ENCODE results near the gene ATF7IP. TPM values are rescaled to one million over a fixed set of nuclear protein-coding genes. Genes with fewer than 3 reads are reported as not detected.

Gene ATF7IP
- total RNA-seq, 4 donors from 2014 or later = 32.2 to 159 (median 85.3) TPM

GRCh38 chr12:14548609-14549008, 183.1 kb downstream of the ATF7IP start:
- no peak overlapping the region for H3K27ac ChIP-seq
- no peaks in the 10 kb centered on the region for H3K9me3 ChIP-seq
- 92 to 96% methylated on average over 5 to 6 of the region's 6 CpGs for WGBS, 2 donors (ENCODE audit: low coverage in 1 of 2)
- DNase-seq = no peak
- TF ChIP-seq EP300 (IDR thresholded peaks at IDR 0.05; ENCODE audit: low read depth) = no peak
- TF ChIP-seq POLR2AphosphoS5 (IDR thresholded peaks at IDR 0.05) = no peak
- no peak for TF ChIP-seq CTCF (IDR thresholded peaks at IDR 0.05)
- TF ChIP-seq POLR2A (IDR thresholded peaks at IDR 0.05) = no peak
- intact Hi-C loops (cut with DNase I; ENCODE audit: low total_unique reads) (no loop called here), in situ Hi-C loops (cut with MboI; ENCODE audit: low pct_ligation_motif_present in 1 of 4, low pct_unique_long_range_greater_than_20kb in 1 of 4, low sequenced_read_pairs in 3 of 4) (no loop called here)
- H3K4me1 ChIP-seq = peaks cover 3 to 19% (median 9%) of the 10 kb centered on the region in 4 donors
- H3K36me3 ChIP-seq = no peaks in the 10 kb centered on the region
- H3K4me3 ChIP-seq = no peak overlapping the region
- H3K27me3 ChIP-seq = no peaks in the 10 kb centered on the region

Other genes starting within 250 kb of the ATF7IP start
- 10 to 100 TPM; 30.8 to 74.6 (median 40.4) TPM for gene PLBD1, start 202.2 kb downstream of the ATF7IP start, total RNA-seq

Measured in transverse colon (tissue), 4 donors.